UCSD-AML1 (cell line): Measurements from ENCODE around the gene PDCL3.

Source experiments
- DNase-seq: peaks from one replicate; lab custom pipeline; 2025; ENCODE audit not compliant: unreplicated experiment; lab: John Stamatoyannopoulos, UW

PDCL3 gene

DNA sequence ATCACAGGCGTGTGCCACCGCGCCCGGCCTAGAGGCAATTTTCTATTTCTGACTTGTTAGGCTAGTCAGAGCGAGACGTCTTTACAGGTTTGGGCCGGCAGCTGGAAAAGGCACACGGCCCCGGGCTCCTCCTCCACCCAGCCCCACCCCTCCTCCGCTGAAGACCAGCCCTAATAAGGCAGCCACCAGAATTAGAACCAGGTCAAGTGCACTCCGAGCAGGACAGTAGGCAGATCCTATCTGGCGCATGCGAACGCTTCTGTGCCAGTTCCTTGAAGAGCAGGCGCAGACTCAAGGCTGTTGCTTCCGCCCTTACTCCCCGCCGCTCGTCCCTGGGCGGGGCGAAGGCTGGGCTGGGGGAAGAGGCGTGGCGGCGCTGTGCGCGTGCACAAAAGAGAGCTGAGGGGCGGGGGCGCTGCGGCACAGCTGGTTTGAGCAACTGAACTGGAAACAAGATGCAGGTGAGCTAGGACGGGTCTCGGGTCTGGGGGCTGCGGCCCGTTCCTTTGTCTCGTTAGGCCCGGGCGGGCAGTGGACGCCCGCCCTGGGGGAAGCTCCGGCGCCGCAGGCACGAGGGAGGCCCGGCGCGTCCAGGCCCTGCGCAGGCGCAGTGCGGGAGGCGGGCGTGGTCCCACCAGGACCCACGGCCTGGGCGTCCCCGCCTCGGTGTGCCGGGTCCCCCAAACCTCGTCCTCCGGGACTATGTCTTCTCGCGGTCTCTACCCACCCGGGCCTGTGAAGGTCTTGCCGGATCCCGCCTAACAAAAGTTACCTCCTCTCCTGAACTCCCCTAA lies at the start of gene PDCL3:
Gene PDCL3, plus strand, starts transcription at position 381 of the 794 bp plus-strand sequence. Its CDS starts 75 bp downstream, at position 456.
- DNase-seq, result peak; percentile 98

DNA sequence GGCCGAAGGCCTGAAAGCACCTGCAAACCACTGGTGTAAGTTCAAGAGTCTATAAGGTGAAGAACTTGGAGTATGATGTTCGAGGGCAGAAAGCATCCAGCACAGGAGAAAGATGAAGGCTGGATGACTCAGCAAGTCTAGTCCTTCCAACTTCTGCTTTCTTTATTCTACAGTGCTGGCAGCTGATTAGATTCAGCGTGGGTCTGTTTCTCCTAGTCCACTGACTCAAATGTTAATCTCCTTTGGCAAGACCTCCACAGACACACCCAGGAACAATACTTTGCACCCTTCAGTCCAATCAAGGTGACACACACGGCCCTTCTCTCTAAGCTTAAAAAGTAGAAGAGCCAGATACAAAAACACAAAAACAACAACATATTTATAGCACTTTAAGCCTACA lies 49.1 kb upstream of the PDCL3 start:
- DNase-seq, result peak; percentile 20

DNA sequence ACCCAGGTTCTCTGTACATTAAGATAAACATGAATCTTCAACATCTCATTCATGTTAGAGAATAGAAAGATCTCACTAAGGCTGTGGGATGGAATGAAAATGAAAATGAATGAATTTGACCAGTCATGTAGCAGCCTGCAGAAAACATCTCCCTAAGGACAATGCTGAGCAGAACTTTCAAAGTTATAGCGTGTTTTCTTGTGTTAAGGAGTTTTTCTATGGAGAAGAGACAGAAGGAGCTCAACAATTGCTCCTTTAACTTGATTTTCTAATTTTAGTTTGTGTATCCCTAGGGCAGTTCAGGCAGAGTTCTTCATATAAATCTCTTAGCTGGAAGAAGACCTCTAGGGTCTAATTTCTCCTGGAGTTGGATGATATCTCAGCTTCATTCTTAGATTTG lies 45.2 kb upstream of the PDCL3 start:
- no peak for DNase-seq

DNA sequence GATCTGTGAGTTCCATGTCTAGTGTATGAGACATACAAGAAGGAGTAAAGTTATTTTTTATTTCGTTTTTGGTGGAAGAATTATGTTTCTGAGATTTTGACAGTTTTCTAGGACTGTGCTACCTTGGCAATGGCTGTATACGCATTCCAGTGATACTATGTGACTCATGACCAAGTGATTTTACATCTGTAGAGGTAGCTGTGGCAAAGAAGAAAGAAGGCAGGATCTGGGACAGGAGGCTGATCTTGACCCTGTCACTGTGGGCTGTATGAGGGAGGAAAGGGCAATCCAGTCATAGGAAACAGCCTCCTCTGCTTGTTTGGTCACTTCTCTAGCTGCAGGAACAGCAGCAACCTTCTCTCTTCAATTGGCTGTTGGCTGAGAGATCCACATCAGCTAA lies 44.0 kb upstream of the PDCL3 start:
- no peak for DNase-seq

DNA sequence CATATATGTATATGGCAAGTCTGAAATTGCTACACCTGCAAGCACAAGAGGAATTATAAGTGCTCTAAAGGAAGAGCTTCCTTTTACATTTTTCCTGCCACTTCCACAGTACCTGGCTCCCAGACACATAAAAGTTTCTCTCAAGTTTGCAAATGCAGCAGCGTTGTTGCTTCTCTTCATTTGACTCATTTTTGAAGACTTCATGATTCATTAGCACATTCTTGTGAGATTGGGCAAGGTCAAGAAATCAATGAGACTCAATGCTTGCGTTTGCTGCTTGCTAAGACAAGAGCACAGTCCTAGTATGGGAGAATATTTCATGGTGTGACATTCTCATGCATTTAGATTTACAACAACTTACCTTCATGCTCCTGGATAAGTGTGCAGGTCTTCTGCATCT lies 42.6 kb upstream of the PDCL3 start:
- no peak for DNase-seq

DNA sequence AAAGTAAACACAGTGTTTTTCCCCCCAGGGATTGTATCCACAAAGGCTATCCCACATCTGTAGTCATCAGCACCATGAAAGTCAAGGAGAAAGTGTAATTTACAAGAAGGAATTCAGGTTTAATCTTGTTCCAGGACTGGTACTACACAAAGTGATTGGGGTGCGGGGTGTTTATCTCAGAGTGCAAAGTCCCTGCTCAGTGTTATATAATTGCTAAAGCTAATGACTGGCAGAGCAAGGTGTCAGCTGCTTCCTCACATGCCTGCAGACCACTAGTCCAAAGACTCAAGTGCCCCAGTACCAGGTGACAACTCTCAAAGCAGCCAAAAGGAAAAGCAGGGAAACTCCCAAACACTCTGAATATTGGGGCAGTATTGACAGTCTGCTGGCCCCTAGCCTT lies 40.4 kb upstream of the PDCL3 start:
- no peak for DNase-seq

DNA sequence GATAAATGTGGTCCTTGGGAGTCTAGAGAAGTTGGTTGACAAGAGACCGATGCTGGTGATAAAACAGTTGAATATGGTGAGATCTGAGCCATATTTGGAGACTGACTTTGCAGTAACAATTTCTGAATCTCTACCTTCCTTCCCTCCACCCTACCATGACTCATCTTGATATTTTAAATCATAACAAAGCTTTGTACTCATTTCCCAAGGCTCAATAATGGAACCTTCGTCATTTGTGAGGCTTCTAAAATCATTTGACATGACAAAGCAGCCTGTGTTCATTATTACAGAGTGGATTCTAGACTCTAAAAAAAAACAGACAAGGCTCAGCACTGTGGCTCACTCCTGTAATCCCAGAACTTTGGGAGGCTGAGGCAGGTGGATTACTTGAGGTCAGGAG lies 38.5 kb upstream of the PDCL3 start:
- DNase-seq, result no peak

DNA sequence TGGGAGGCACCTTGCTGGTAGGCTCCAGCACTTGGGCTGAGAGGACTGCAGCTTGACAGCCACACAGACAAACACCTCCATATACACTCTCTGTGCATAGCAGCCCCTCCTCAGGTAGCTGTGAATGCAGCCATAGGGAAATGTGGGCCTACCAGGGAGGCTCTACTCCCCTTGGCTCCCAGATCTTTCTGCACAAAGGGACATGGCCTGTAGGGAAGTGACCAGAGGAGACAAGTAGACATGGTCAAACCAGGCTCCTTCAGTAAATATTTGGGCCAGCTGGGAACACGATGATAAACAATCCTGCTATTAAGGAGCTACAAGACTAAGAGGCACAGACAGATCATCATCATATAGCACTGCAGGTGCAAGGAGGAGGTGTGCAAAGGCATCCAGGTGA lies 35.9 kb upstream of the PDCL3 start:
- no peak for DNase-seq

DNA sequence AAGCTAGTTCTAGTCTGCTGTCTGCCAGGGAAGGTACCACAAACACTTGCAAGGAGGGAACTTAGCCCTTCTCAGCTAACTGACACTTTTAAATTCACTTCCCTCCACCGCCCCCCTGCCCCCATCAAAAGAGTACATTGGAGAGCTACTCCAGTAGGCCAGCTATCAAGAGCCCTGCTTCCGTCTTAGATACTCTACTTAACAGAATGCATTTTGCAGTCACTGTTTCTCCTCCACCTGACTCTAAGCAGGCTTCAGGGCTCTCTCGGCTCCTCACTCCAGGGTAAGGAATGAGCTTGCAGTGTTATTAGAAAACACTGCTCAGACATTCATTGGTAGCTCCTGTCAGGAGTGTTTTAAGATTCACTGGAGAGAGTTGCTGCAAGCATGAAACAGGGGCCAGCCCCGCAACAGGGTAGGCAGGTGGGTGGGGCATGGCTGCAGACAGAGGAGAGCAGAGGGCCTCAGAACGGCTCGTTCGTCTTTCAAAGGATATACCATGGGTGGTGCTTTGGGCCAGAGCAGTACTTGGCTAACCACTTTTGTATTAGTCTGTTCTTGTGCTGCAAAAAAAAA lies 35.3 kb upstream of the PDCL3 start:
- DNase-seq, result no peak

DNA sequence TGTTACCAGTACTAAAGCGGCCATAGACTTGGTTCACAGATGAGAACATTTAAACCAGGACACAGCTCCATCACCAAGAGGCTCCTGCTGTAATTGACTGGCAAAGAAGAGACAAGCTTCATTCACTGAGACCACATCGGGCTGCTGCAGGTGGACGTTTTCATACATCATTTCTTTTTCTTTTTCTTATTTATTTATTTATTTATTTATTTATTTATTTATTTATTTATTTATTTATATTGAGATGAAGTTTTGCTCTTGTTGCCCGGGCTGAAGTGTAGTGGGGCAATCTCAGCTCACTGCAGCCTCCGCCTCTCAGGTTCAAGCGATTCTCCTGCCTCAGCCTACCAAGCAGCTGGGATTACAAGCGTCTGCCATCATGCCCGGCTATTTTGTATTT lies 33.6 kb upstream of the PDCL3 start:
- no peak for DNase-seq

DNA sequence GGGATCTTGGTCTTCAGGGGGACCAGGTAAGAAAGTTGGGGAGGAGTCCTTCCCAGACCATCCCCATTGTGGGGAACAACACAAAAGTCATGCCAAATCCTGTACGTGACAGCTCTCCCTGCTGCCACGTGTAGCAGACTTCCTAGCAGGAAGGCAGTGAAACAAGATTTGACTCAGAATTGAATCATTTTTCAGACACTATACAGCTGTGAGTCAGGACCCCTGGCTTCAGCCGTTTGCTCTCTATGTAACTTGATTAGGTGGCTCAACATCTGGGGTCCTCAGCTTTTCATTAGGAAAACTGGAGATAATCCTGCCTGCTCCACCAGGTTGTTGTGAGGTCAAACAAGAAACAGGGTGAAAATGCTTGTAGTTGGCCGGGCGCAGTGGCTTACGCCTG lies 32.9 kb upstream of the PDCL3 start:
- no peak for DNase-seq

DNA sequence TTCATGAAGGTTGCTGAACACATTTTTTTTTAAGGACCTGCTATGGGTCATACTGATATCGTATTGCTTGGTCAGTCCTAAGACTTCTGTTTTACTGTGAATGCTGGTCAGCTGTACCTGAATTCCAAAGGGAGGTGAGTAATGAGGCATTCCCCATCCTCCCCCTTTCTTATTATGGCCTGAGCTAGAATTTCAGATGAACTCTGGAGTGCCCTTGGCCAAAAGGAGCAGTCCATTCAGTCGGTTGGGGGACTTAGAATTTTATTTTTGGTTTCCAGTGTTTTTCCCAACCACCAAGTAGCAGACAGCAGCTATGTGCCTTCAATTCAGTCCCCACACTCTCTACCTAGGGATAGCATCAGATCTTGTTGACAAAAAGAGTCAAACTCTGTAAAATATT lies 26.9 kb upstream of the PDCL3 start:
- no peak for DNase-seq

DNA sequence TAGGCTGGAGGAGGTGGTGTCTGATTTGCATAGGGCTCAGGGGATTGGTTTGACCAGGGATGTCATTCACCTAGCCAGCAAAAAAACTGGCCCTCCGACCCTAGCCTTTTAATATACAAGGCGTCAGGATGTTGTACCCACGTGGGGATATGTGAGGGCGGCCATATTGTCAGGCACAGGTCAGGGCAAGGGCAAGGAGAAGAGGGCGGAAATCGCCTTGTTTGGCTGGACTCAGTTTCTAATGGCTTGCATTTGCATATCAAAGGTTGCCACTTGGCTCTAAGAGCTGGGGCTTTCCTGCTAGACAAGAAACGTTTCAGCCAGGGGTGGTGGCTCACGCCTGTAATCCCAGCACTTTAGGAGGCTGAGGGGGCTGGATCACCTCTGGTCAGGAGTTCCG lies 24.9 kb upstream of the PDCL3 start:
- no peak for DNase-seq

DNA sequence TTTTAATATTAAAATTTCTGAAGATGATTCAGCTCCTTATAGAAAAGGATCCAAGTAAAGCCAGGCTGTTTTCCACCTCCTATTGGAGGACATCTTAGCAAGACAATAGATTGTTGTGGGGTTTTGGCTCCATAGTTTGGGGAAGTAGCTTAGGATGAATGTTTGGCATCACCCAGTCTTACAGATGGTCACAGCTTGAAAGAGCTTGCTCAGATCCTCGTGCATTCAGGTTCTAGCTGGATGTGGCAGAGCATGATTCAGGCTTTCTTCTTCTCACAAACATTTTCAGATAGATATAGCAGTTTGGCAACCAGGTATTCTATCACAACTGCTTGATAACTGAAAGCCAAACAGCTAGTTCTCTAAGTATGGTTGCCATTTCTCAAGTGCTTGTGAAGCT lies 23.6 kb upstream of the PDCL3 start:
- DNase-seq, result no peak

DNA sequence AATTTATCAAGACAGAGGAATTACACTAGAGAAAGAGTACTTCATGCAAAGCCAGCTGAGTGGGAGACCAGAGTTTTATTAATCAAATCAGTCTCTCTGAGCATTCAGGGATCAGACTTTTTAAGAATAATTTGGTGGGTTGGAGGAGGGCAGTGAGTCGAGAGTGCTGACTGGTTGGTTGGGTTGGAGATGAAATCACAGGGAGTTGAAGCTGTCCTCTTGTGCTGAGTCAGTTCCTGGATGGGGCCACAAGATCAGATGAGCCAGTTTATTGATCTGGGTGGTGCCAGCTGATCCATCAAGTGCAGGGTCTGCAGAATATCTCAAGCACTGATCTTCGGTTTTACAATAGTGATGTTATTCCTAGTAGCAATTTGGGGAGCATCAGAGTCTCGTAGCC lies 21.4 kb upstream of the PDCL3 start:
- DNase-seq, result no peak

DNA sequence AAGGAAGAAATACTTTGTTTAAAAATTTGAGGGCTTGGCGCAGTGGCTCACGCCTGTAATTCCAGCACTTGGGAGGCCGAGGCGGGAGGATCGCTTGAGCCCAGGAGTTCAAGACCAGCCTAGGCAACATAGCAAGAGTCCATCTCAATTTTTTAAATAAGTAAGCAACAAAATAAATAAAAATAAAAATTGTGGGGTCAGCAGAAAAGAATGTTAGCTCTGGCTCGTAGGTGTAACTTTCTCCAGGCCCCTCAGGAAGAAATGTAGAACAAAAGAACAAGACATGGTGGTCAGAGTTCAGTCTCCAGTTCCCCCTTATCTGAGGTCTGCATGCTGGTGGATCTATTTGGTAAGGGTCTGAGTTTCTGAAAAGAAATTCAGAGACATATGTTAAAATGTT lies 20.4 kb upstream of the PDCL3 start:
- DNase-seq, result no peak

DNA sequence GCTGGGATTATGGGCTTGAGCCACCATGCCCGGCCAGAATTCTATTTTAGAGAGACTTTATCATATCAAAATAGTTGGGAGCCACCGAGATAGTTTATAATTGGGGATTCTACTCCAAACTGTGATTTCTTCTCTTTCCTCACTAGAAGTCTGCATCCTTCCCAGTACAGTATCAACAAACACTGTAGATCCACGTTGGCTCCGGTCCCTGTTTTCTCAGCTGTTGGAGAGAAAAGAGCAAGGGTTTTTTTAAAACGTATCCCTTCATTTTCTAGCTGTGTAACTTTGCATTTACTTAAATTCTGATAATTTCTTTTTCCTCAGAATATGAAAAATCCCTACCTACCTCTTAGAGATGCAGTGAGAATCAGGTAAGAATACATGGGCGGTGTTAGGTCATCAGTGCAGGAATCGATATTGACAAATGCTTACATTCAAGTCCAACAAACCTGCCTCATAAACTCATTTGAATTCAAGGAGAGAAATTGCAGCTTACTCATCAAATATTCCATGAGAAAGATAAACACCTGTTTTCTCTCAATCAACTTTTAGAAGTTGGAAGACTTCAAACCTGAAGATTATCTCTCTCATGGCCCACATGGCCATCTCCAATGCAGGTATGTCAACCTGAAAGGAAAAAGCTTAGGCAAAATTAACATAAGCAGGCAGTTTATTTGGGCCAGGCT lies 17.7 kb upstream of the PDCL3 start:
- no peak for DNase-seq

DNA sequence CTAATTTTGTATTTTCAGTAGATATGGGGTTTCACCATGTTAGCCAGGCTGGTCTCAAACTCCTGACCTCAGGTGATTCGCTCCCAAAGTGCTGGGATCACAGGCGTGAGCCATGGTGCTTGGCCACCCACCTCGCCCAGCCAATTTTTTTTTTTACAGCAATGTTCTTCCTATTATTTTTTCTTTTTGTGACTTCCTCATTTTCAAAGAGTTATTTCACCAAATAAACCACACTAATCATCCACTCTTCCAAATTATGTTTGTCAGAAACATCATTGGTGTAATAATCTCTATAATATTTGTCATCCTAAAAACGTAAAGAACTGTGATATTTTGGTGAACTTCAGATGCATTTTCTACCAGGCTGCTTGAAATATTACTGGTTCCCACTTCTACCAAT lies 16.3 kb upstream of the PDCL3 start:
- DNase-seq, result no peak

DNA sequence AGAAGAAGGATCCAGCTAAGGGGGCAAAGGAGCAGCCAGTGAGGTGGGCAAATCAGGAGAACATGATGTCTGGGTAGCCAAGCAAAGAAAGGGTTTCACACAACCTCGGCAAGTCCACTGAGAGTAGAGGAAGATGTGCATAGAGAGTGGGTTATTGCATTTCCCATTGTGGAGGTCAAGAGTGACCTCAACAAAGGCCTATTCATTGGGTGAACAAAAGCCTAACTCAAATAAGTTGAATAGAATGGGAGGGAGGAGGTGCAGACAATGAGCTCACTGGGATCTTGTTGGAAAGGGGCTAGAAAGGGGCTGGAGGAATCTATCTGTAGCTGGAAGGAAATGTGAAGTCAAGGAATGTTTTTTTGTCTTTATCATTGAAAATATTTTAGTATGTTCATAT lies 14.0 kb upstream of the PDCL3 start:
- DNase-seq, result no peak

DNA sequence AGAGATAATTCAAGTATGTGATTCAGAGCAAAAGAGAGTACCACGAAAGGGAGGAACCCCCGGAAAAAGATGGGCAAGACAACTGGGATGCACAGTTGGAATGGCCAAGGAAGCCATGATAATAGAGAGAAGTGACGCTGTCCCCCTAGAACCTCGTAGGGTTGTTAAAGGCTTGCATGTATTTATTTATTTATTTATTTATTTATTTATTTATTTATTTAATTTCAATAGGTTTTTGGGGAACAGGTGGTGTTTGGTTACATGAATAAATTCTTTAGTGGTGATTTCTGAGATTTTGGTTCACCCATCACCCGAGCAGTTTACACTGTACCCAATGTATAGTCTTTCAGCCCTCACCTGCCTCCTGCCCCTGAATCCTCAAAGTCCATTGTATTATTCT lies 11.5 kb upstream of the PDCL3 start:
- no peak for DNase-seq

DNA sequence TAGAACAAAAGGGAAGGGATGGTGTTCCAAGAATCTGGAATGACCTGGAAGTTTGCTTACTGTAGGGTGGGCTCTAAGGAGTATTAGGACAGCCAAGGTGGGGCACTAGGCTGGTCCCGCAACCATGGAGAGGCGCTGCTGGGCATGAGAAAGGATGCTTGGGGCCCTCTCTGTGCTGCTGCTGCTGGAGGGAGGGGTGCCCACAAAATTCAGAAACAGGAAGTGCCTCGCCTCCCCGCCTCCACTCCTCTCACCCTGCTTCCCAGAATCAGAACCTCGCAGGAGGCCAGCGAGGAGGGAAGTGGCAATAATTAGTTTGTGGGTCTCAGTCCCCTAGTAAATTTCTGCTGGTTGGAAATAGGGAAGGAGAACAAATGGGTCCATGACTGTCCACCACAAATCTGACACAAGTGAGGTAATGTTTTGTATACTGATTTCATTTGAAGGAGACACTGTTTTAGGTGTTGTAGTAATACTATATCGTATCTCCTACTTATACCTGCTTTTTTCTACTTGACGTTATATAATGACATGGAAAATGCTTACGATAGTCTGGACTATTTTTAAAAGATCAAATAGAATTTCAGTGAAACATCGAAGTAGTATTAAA lies 7.9 kb upstream of the PDCL3 start:
- no peak for DNase-seq

DNA sequence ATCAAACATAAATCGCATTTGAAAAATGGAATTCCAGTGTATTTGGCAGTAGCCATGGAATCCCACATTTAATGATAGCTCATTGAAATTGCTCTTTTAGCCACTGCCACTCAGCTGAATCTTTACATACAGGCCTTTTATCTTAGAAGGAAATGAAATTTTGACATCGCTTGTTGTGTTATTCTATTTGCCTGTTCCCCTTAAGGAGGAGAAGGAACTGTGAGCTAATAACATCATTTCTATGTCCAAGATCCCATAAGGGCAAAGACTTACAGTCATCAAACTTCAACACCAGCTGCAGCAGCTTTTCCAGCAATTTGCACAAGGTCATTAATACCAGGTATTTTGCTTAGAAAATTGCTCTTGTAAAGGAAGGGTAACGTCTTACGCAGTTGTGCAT lies 6.0 kb upstream of the PDCL3 start:
- DNase-seq, result no peak
